KMS-11 (cell line): ENCODE results near the gene HEATR9.
A peak's percentile ranks its signal among the peaks of the same experiment; 100 is the strongest.

Source experiments
- H2AFZ ChIP-seq: fragments of 200-600 bp; sonication (generic); 2 replicates; pipeline ENCODE4 v1.6.1; 2016; ENCODE audit warnings: antibody characterized with exemption, mixed run types, low read depth
- H3K27ac ChIP-seq: fragments of 200-600 bp; sonication (generic); 2 replicates; pipeline ENCODE4 v1.6.1; 2016; ENCODE audit warnings: mild to moderate bottlenecking, mixed run types
- H3K27me3 ChIP-seq: fragments of 200-600 bp; sonication (generic); 2 replicates; pipeline ENCODE4 v1.6.1; 2017; ENCODE audit warnings: mild to moderate bottlenecking, low read depth, mixed run types, moderate library complexity; ENCODE audit not compliant: insufficient read depth
- H3K36me3 ChIP-seq: fragments of 200-600 bp; sonication (generic); 2 replicates; pipeline ENCODE4 v1.6.1; 2017; ENCODE audit warnings: mild to moderate bottlenecking, mixed run types; ENCODE audit not compliant: insufficient read depth
- H3K4me1 ChIP-seq: fragments of 200-600 bp; sonication (generic); 2 replicates; pipeline ENCODE4 v1.6.1; 2016; ENCODE audit warnings: mild to moderate bottlenecking, low read depth, mixed run types; ENCODE audit not compliant: poor library complexity, severe bottlenecking
- H3K4me2 ChIP-seq: fragments of 200-600 bp; sonication (generic); 2 replicates; pipeline ENCODE4 v1.7.0; 2016; ENCODE audit warnings: mild to moderate bottlenecking, mixed run types
- H3K4me3 ChIP-seq: fragments of 200-600 bp; sonication (generic); IDR thresholded peaks from 2 replicates; pipeline ENCODE4 v1.6.1; 2017; ENCODE audit warnings: low read depth, low read length, mixed read lengths; ENCODE audit not compliant: insufficient read depth
- H3K79me2 ChIP-seq: fragments of 200-600 bp; sonication (generic); 2 replicates; pipeline ENCODE4 v1.6.1; 2016; ENCODE audit warnings: low read depth, mixed run types; ENCODE audit not compliant: insufficient read depth
- H3K9ac ChIP-seq: fragments of 200-600 bp; sonication (generic); 2 replicates; pipeline ENCODE4 v1.6.1; 2016; ENCODE audit warnings: mild to moderate bottlenecking, mixed run types
- H4K20me1 ChIP-seq: fragments of 200-600 bp; sonication (generic); 2 replicates; pipeline ENCODE4 v1.6.1; 2016; ENCODE audit warnings: mild to moderate bottlenecking, mixed run types; ENCODE audit not compliant: insufficient read depth
- CTCF ChIP-seq: fragments of 200-600 bp; sonication (generic); conservative IDR thresholded peaks from 2 replicates; pipeline ENCODE4 v1.6.1; 2017; ENCODE audit warnings: low read depth, mild to moderate bottlenecking, antibody characterized with exemption, low read length, moderate library complexity, mixed read lengths

Gene HEATR9

GRCh38 chr17:35879773-35880654 is 11.3 kb upstream of the HEATR9 start, which contains the start of gene CCL5:
CCL5 (minus strand) TSS chr17:35880360.
- no peaks in the 10 kb centered on the region for H4K20me1 ChIP-seq
- H2AFZ ChIP-seq, result peak within 1 kb of the TSS; percentile 47
- peaks cover 20% of the 10 kb centered on the region for H3K4me1 ChIP-seq
- no peaks in the 10 kb centered on the region for H3K27me3 ChIP-seq
- H3K9ac ChIP-seq, result peak within 1 kb of the TSS; percentile 50
- H3K36me3 ChIP-seq, result no peaks in the 10 kb centered on the region
- H3K79me2 ChIP-seq, result no peaks in the 10 kb centered on the region
- peak within 1 kb of the TSS; percentile 79 for H3K27ac ChIP-seq
- H3K4me3 ChIP-seq, result no peak within 1 kb of the TSS
- peak within 1 kb of the TSS; percentile 90 for H3K4me2 ChIP-seq
- no peak for TF ChIP-seq CTCF

GRCh38 chr17:35878361-35878760 is 9.7 kb upstream of the HEATR9 start:
- Histone ChIP-seq H3K79me2 (no peaks in the 10 kb centered on the region), H4K20me1 (no peaks in the 10 kb centered on the region), H3K4me2 (no peak overlapping the region), H2AFZ (no peak overlapping the region), H3K4me3 (no peak overlapping the region), H3K9ac (no peak overlapping the region), H3K27ac (no peak overlapping the region), H3K4me1 (peaks cover 20% of the 10 kb centered on the region), H3K36me3 (no peaks in the 10 kb centered on the region), H3K27me3 (no peaks in the 10 kb centered on the region)
- no peak for TF ChIP-seq CTCF

GRCh38 chr17:35877345-35878029 is 8.8 kb upstream of the HEATR9 start:
- no peak for TF ChIP-seq CTCF
- no peaks in the 10 kb centered on the region for H3K27me3 ChIP-seq
- H3K4me3 ChIP-seq, result no peak overlapping the region
- H2AFZ ChIP-seq, result no peak overlapping the region
- H4K20me1 ChIP-seq, result no peaks in the 10 kb centered on the region
- no peak overlapping the region for H3K4me2 ChIP-seq
- no peak overlapping the region for H3K9ac ChIP-seq
- H3K4me1 ChIP-seq, result peaks cover 20% of the 10 kb centered on the region
- H3K79me2 ChIP-seq, result no peaks in the 10 kb centered on the region
- no peaks in the 10 kb centered on the region for H3K36me3 ChIP-seq
- no peak overlapping the region for H3K27ac ChIP-seq

GRCh38 chr17:35876534-35876933 is 7.8 kb upstream of the HEATR9 start:
- H2AFZ ChIP-seq, result no peak overlapping the region
- H3K79me2 ChIP-seq, result no peaks in the 10 kb centered on the region

More at GRCh38 chr17:35876534-35876933, 7.8 kb upstream of the HEATR9 start:
- Histone ChIP-seq H3K27ac (no peak overlapping the region), H3K4me2 (no peak overlapping the region), H3K4me1 (peaks cover 20% of the 10 kb centered on the region), H3K9ac (no peak overlapping the region), H3K4me3 (no peak overlapping the region), H3K27me3 (no peaks in the 10 kb centered on the region), H4K20me1 (no peaks in the 10 kb centered on the region), H3K36me3 (no peaks in the 10 kb centered on the region)
- TF ChIP-seq CTCF, result no peak
